ENCODE data around the gene DNAH6.
A peak's percentile ranks its signal among the peaks of the same experiment; 100 is the strongest.

Gene DNAH6

GRCh38 chr2:84735389-84735788 is 219.1 kb downstream of the DNAH6 start:
- no peak for DNase-seq (ENCODE audit: low read depth)
- no peak overlapping the region for H3K4me3 ChIP-seq (ENCODE audit: low read depth, low read length)
- no peak for TF ChIP-seq MYC (IDR thresholded peaks at IDR 0.05; ENCODE audit: low read depth, low read length)
- no peak for TF ChIP-seq CTCF (IDR thresholded peaks at IDR 0.05; ENCODE audit: low read depth, low read length)
- no peak for TF ChIP-seq POLR2A (IDR thresholded peaks at IDR 0.05; ENCODE audit: extremely low read depth, insufficient read length)
- no peak for TF ChIP-seq MAX (IDR thresholded peaks at IDR 0.05; ENCODE audit: low read depth, low read length)

GRCh38 chr2:84741182-84741822 is 225.0 kb downstream of the DNAH6 start:
- no peak overlapping the region for H3K4me3 ChIP-seq (ENCODE audit: low read depth, low read length)
- DNase-seq (ENCODE audit: low read depth), result peak; percentile 58
- TF ChIP-seq CTCF (IDR thresholded peaks at IDR 0.05; ENCODE audit: low read depth, low read length) (peak; percentile 48), MAX (IDR thresholded peaks at IDR 0.05; ENCODE audit: low read depth, low read length) (no peak)

GRCh38 chr2:84748341-84748740 is 232.0 kb downstream of the DNAH6 start:
- TF ChIP-seq CTCF (IDR thresholded peaks at IDR 0.05; ENCODE audit: low read depth, low read length) (no peak), POLR2A (IDR thresholded peaks at IDR 0.05; ENCODE audit: extremely low read depth, insufficient read length) (no peak), MYC (IDR thresholded peaks at IDR 0.05; ENCODE audit: low read depth, low read length) (no peak), MAX (IDR thresholded peaks at IDR 0.05; ENCODE audit: low read depth, low read length) (no peak)
- DNase-seq (ENCODE audit: low read depth), result no peak
- no peak overlapping the region for H3K4me3 ChIP-seq (ENCODE audit: low read depth, low read length)

- DNase-seq (ENCODE audit: low read depth), result no peak
- H3K4me3 ChIP-seq (ENCODE audit: low read depth, low read length), result no peak overlapping the region
- TF ChIP-seq MAX (IDR thresholded peaks at IDR 0.05; ENCODE audit: low read depth, low read length), result no peak
Measured at GRCh38 chr2:84749442-84749841, 233.1 kb downstream of the DNAH6 start.

- no peak overlapping the region for H3K4me3 ChIP-seq (ENCODE audit: low read depth, low read length)
- no peak for DNase-seq (ENCODE audit: low read depth)
- TF ChIP-seq CTCF (IDR thresholded peaks at IDR 0.05; ENCODE audit: low read depth, low read length) (no peak), MAX (IDR thresholded peaks at IDR 0.05; ENCODE audit: low read depth, low read length) (no peak), POLR2A (IDR thresholded peaks at IDR 0.05; ENCODE audit: extremely low read depth, insufficient read length) (no peak), MYC (IDR thresholded peaks at IDR 0.05; ENCODE audit: low read depth, low read length) (no peak)
Measured at GRCh38 chr2:84755096-84755495, 238.8 kb downstream of the DNAH6 start.

- TF ChIP-seq CTCF (IDR thresholded peaks at IDR 0.05; ENCODE audit: low read depth, low read length), result no peak
- no peak for TF ChIP-seq MYC (IDR thresholded peaks at IDR 0.05; ENCODE audit: low read depth, low read length)
- no peak for TF ChIP-seq MAX (IDR thresholded peaks at IDR 0.05; ENCODE audit: low read depth, low read length)
- TF ChIP-seq POLR2A (IDR thresholded peaks at IDR 0.05; ENCODE audit: extremely low read depth, insufficient read length), result no peak
- no peak overlapping the region for H3K4me3 ChIP-seq (ENCODE audit: low read depth, low read length)
- DNase-seq (ENCODE audit: low read depth), result no peak
Measured at GRCh38 chr2:84757648-84758047, 241.3 kb downstream of the DNAH6 start.

All from NB4 (cell line).